Panc1 (cell line): Measurements from ENCODE around the gene TSPAN16. TPM values are rescaled to one million over a fixed set of nuclear protein-coding genes. Genes with fewer than 3 reads are reported as not detected.

Experiments
- ATAC-seq: fragments of 200-7000 bp; cut with Tn5 transposase; 2 replicates; pipeline ENCODE4 v1.9.1; 2020; ENCODE audit warnings: mild to moderate bottlenecking, moderate library complexity
- BruUV-seq: library from RNA; stranded (reverse); fragments of 400-500 nt; replicated peaks from 2 replicates; lab custom pipeline; 2021; lab: Mats Ljungman, UMichigan
- CTCF ChIA-PET: fragments of 300-600 bp; sonication (Branson Sonifier 250); formaldehyde crosslinking; loops from one replicate; lab custom pipeline; 2022; ENCODE audit warnings: antibody characterized with exemption; lab: Charles Lee
- POLR2A ChIA-PET: fragments of 300-600 bp; sonication (Branson Sonifier 250); formaldehyde crosslinking; loops from one replicate; lab custom pipeline; 2022; ENCODE audit warnings: antibody characterized with exemption; lab: Charles Lee
- DNase-seq: peaks from one replicate; pipeline ENCODE4 v3.0.0-alpha.2; 2010; ENCODE audit warnings: low read depth, low spot score
- H3K27ac ChIP-seq: 2 replicates; pipeline ENCODE4 v1.5.1; 2011; ENCODE audit warnings: mild to moderate bottlenecking, low read length, inconsistent platforms
- H3K27me3 ChIP-seq: fragments of 200-500 bp; sonication (Bioruptor generic); 2 replicates; pipeline ENCODE4 v1.6.0; 2014; ENCODE audit warnings: low read length, inconsistent platforms; ENCODE audit not compliant: control insufficient read depth, insufficient read depth
- H3K36me3 ChIP-seq: fragments of 200-500 bp; sonication (Bioruptor generic); 2 replicates; pipeline ENCODE4 v1.5.1; 2014; ENCODE audit warnings: inconsistent platforms, mild to moderate bottlenecking, low read length, moderate library complexity; ENCODE audit not compliant: control insufficient read depth, insufficient read depth
- H3K4me1 ChIP-seq: 2 replicates; pipeline ENCODE4 v1.5.1; 2011; ENCODE audit warnings: inconsistent platforms, mild to moderate bottlenecking, low read length, moderate library complexity; ENCODE audit not compliant: control insufficient read depth, insufficient read depth
- H3K4me3 ChIP-seq, 2 experiments: 2 replicates each; pipeline ENCODE4 v1.5.1; 2011 to 2012; ENCODE audit warnings: low read depth in 2 of 2, low read length in 2 of 2, mild to moderate bottlenecking in 2 of 2, inconsistent platforms in 1 of 2, moderate library complexity in 1 of 2
- H3K9me3 ChIP-seq: fragments of 200-500 bp; sonication (Bioruptor generic); 2 replicates; pipeline ENCODE4 v1.5.1; 2014; ENCODE audit warnings: low read depth, mild to moderate bottlenecking, inconsistent platforms, low read length, moderate library complexity; ENCODE audit not compliant: control insufficient read depth, insufficient read depth
- POLR2AphosphoS5 ChIP-seq: IDR thresholded peaks from 2 replicates; pipeline ENCODE4 v1.6.1; 2012; ENCODE audit warnings: mild to moderate bottlenecking, low read depth, low read length, moderate library complexity
- SIN3A ChIP-seq: IDR thresholded peaks from 2 replicates; pipeline ENCODE4 v1.6.1; 2012; ENCODE audit warnings: low read depth, mild to moderate bottlenecking, low read length, moderate library complexity, borderline replicate concordance; ENCODE audit not compliant: insufficient read depth
- TCF7L2 ChIP-seq: IDR thresholded peaks from 2 replicates; pipeline ENCODE4 v1.6.1; 2011; ENCODE audit warnings: mild to moderate bottlenecking, low read depth, low read length, inconsistent platforms
- in situ Hi-C: cut with HindIII; loops from 2 replicates; pipeline ENCODE4 v1.10.0; 2016; ENCODE audit warnings: low sequenced_read_pairs, low pct_unique_long_range_greater_than_20kb
- intact Hi-C: fragments of 100-400 bp; cut with micrococcal nuclease; formaldehyde crosslinking; loops from one replicate; pipeline ENCODE4 v1.10.0; 2022; ENCODE audit not compliant: unreplicated experiment
- total RNA-seq: library from RNA; stranded (reverse); gene quantifications from one replicate; pipeline ENCODE4 v1.2.1, GENCODE V29; 2021; ENCODE audit not compliant: unreplicated experiment
- TF ChIP-seq, protein P1 (sequence below): fragments of 450-650 bp; IDR thresholded peaks from 2 replicates; pipeline ENCODE4 v1.5.1; 2017; ENCODE audit warnings: mild to moderate bottlenecking
- TF ChIP-seq, protein P2 (sequence below), 2 experiments: IDR thresholded peaks; 2 replicates each; pipeline ENCODE4 v1.6.1; 2011 to 2012; ENCODE audit warnings: low read depth in 2 of 2, control low read depth in 1 of 2, low read length in 1 of 2, mild to moderate bottlenecking in 1 of 2, moderate library complexity in 1 of 2; ENCODE audit not compliant: insufficient read depth in 1 of 2

The TSPAN16 gene
- total RNA-seq, 1 experiment from 2014 or later, result not detected

DNA sequence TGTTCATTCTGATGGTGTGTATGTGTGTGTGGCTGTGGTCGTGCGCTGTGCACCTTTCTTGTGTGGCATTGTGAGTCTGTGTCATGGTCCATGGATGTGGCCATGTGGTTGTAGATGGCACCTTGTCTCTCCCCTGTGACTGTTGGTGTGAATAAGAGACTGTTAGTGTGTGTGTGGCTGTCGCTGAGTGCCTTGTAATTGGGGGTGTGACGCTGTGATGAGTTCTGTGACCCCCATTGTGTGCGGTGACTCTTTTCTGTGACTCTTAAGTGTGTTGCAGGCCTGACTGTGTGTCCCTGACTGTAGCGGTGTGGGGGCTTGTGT lies 60.1 kb downstream of the TSPAN16 start:
- no peaks in the 10 kb centered on the region for H3K9me3 ChIP-seq
- BruUV-seq, result TSS peak; percentile 86
- ChIA-PET POLR2A (no interaction called here), CTCF (no interaction called here)
- H3K27me3 ChIP-seq, result no peaks in the 10 kb centered on the region
- peak overlapping the region; percentile 55 to 73 for H3K4me3 ChIP-seq
- DNase-seq, result no peak
- in situ Hi-C loops (no loop called here), intact Hi-C loops (no loop called here)
- no peaks in the 10 kb centered on the region for H3K36me3 ChIP-seq
- H3K27ac ChIP-seq, result peak overlapping the region; percentile 78
- no peaks in the 10 kb centered on the region; the same call in 1 of the 2 replicates for H3K4me1 ChIP-seq
- ATAC-seq, result no peak
- TF ChIP-seq SIN3A, result no peak

DNA sequence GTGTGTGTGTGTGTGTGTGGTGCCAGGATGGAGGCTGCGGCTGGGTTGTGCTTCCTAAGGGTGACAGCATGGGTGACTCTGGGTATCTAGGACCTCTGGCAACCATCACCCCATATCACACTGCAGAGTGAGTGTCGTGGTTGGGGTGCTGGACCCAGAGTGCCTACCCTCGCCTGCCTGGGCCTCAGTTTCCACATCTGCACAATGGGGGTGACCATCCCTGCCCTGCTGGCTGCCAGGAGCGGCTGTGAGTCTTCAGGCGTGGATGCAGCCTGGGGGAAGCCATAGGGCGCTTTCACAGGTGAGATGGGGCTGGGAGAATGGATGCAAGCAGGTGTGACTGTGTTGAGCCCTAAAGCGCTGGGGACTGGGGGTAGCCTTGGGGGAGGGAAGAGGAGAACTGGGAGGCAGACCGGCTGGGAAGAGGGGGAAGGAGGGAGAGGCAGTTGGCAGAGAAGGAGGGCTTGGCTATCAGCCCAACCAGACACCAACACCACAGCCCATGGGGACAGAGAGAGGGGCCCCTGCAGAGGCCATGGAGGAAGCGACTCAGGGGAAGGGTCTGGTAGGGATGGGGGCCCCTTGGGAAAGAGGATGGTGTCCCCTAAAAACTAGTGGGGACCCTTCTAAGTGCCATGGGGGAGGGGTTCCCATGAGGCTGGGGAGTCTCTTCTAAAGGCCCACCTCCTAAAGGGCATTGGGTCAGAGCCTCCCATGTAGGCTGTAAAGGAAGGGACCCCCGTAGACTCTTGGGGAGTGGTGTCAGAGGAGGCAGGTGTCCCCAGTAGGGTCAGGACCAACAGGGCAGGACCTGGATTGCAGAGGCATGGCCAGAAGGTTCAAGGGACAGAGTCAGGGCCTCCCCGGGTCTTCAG lies 61.0 kb downstream of the TSPAN16 start:
- Histone ChIP-seq H3K27me3 (no peaks in the 10 kb centered on the region), H3K27ac (no peak overlapping the region), H3K9me3 (no peaks in the 10 kb centered on the region), H3K36me3 (no peaks in the 10 kb centered on the region), H3K4me3 (no peak overlapping the region), H3K4me1 (no peaks in the 10 kb centered on the region; the same call in 1 of the 2 replicates)
- no peak for DNase-seq
- TF ChIP-seq, protein P1, sequence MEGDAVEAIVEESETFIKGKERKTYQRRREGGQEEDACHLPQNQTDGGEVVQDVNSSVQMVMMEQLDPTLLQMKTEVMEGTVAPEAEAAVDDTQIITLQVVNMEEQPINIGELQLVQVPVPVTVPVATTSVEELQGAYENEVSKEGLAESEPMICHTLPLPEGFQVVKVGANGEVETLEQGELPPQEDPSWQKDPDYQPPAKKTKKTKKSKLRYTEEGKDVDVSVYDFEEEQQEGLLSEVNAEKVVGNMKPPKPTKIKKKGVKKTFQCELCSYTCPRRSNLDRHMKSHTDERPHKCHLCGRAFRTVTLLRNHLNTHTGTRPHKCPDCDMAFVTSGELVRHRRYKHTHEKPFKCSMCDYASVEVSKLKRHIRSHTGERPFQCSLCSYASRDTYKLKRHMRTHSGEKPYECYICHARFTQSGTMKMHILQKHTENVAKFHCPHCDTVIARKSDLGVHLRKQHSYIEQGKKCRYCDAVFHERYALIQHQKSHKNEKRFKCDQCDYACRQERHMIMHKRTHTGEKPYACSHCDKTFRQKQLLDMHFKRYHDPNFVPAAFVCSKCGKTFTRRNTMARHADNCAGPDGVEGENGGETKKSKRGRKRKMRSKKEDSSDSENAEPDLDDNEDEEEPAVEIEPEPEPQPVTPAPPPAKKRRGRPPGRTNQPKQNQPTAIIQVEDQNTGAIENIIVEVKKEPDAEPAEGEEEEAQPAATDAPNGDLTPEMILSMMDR, result no peak
- TF ChIP-seq SIN3A (no peak), TCF7L2 (no peak), POLR2AphosphoS5 (no peak)
- TF ChIP-seq, protein P2, sequence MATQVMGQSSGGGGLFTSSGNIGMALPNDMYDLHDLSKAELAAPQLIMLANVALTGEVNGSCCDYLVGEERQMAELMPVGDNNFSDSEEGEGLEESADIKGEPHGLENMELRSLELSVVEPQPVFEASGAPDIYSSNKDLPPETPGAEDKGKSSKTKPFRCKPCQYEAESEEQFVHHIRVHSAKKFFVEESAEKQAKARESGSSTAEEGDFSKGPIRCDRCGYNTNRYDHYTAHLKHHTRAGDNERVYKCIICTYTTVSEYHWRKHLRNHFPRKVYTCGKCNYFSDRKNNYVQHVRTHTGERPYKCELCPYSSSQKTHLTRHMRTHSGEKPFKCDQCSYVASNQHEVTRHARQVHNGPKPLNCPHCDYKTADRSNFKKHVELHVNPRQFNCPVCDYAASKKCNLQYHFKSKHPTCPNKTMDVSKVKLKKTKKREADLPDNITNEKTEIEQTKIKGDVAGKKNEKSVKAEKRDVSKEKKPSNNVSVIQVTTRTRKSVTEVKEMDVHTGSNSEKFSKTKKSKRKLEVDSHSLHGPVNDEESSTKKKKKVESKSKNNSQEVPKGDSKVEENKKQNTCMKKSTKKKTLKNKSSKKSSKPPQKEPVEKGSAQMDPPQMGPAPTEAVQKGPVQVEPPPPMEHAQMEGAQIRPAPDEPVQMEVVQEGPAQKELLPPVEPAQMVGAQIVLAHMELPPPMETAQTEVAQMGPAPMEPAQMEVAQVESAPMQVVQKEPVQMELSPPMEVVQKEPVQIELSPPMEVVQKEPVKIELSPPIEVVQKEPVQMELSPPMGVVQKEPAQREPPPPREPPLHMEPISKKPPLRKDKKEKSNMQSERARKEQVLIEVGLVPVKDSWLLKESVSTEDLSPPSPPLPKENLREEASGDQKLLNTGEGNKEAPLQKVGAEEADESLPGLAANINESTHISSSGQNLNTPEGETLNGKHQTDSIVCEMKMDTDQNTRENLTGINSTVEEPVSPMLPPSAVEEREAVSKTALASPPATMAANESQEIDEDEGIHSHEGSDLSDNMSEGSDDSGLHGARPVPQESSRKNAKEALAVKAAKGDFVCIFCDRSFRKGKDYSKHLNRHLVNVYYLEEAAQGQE (IDR thresholded peaks at IDR 0.05; ENCODE audit: insufficient read depth in 1 of 2, low read depth in 2 of 2, low read length in 1 of 2), result no peak
- no peak for ATAC-seq
- in situ Hi-C loops (no loop called here), intact Hi-C loops (no loop called here)
- BruUV-seq, result no TSS peak
- CTCF ChIA-PET, result no interaction called here
- POLR2A ChIA-PET, result no interaction called here

DNA sequence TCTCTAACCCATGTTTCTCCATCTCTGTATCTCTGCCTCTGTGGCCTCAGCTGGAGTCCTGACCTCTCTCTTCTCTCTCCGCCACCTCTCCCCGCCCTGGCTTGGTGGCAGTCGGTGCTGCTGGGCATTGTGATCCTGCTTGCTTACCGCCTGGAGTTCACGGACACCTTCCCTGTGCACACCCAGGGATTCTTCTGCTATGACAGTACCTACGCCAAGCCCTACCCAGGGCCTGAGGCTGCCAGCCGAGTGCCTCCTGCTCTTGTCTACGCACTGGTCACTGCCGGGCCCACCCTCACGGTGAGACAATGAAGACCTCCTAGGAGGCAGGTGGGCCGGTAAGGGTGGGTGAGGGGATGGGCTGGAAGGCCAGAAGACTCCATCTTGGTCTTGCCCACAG lies 63.5 kb downstream of the TSPAN16 start:
- TF ChIP-seq, protein P1, result no peak
- TF ChIP-seq TCF7L2, result no peak
- Histone ChIP-seq H3K4me3 (no peak overlapping the region), H3K36me3 (no peaks in the 10 kb centered on the region), H3K27me3 (no peaks in the 10 kb centered on the region), H3K27ac (no peak overlapping the region), H3K9me3 (no peaks in the 10 kb centered on the region), H3K4me1 (no peaks in the 10 kb centered on the region; the same call in 1 of the 2 replicates)
- ATAC-seq (no peak), DNase-seq (no peak)
- POLR2A ChIA-PET, result interaction anchor here (0.7 kb wide), 1 partner anchor 317 kb away, joined by 3 read pairs; no protein-coding TSS in a partner anchor
- in situ Hi-C loops, result no loop called here
- CTCF ChIA-PET, result no interaction called here
- intact Hi-C loops, result no loop called here
- BruUV-seq, result no TSS peak
